Astrocyte (in vitro differentiated cells and primary cell): ENCODE measurements around the gene CSH2. TPM values are rescaled to one million over a fixed set of nuclear protein-coding genes. Genes with fewer than 3 reads are reported as not detected.
A peak's percentile ranks its signal among the peaks of the same experiment; 100 is the strongest.

Source experiments
- DNase-seq: peaks from one replicate; pipeline ENCODE4 v3.0.0-alpha.2; 2010; ENCODE audit warnings: low read depth
- FAIRE-seq: peaks from 2 replicates; lab custom pipeline; 2011; peaks lifted over from hg19 to GRCh38; lab: Jason Lieb, UNC
- H2AFZ ChIP-seq: 2 replicates; pipeline ENCODE4 v1.6.0; 2012; ENCODE audit warnings: low read depth, low read length, inconsistent platforms
- H3K27ac ChIP-seq: 2 replicates; pipeline ENCODE4 v1.5.1; 2011; ENCODE audit warnings: low read depth, low read length, inconsistent platforms
- H3K27me3 ChIP-seq: 2 replicates; pipeline ENCODE4 v1.6.0; 2011; ENCODE audit warnings: low read length, inconsistent platforms; ENCODE audit not compliant: insufficient read depth
- H3K36me3 ChIP-seq: 2 replicates; pipeline ENCODE4 v1.5.1; 2011; ENCODE audit warnings: low read length, inconsistent platforms; ENCODE audit not compliant: insufficient read depth
- H3K4me1 ChIP-seq: 2 replicates; pipeline ENCODE4 v1.5.1; 2011; ENCODE audit warnings: low read length, inconsistent platforms; ENCODE audit not compliant: insufficient read depth
- H3K4me2 ChIP-seq: 2 replicates; pipeline ENCODE4 v1.6.0; 2012; ENCODE audit warnings: low read length, inconsistent platforms
- H3K4me3 ChIP-seq: 2 replicates; pipeline ENCODE4 v1.5.1; 2011; ENCODE audit warnings: low read depth, mild to moderate bottlenecking, low read length, inconsistent platforms; ENCODE audit not compliant: insufficient read depth
- H3K79me2 ChIP-seq: 2 replicates; pipeline ENCODE4 v1.6.0; 2012; ENCODE audit warnings: mild to moderate bottlenecking, low read length, inconsistent platforms; ENCODE audit not compliant: insufficient read depth
- H3K9ac ChIP-seq: 2 replicates; pipeline ENCODE4 v1.6.0; 2012; ENCODE audit warnings: mild to moderate bottlenecking, low read length, inconsistent platforms
- H3K9me3 ChIP-seq: 2 replicates; pipeline ENCODE4 v1.5.1; 2012; ENCODE audit warnings: low read depth, mild to moderate bottlenecking, low read length, inconsistent platforms; ENCODE audit not compliant: insufficient read depth
- H4K20me1 ChIP-seq: 2 replicates; pipeline ENCODE4 v1.6.0; 2012; ENCODE audit warnings: low read length, inconsistent platforms; ENCODE audit not compliant: insufficient read depth
- H3K27ac Mint-ChIP-seq: one replicate; pipeline ENCODE4 v1.8.0; 2021; ENCODE audit warnings: mild to moderate bottlenecking, mixed read lengths; ENCODE audit not compliant: unreplicated experiment
- H3K27me3 Mint-ChIP-seq: one replicate; pipeline ENCODE4 v1.8.0; 2021; ENCODE audit warnings: low read depth, mixed read lengths; ENCODE audit not compliant: unreplicated experiment
- H3K36me3 Mint-ChIP-seq: one replicate; pipeline ENCODE4 v1.8.0; 2021; ENCODE audit warnings: low read depth, mixed read lengths; ENCODE audit not compliant: unreplicated experiment
- H3K4me1 Mint-ChIP-seq: one replicate; pipeline ENCODE4 v1.8.0; 2021; ENCODE audit warnings: low read depth, mixed read lengths; ENCODE audit not compliant: unreplicated experiment
- H3K4me3 Mint-ChIP-seq: one replicate; pipeline ENCODE4 v1.8.0; 2021; ENCODE audit warnings: mild to moderate bottlenecking, moderate library complexity, mixed read lengths; ENCODE audit not compliant: unreplicated experiment
- H3K9me3 Mint-ChIP-seq: one replicate; pipeline ENCODE4 v1.8.0; 2021; ENCODE audit warnings: mild to moderate bottlenecking, mixed read lengths; ENCODE audit not compliant: unreplicated experiment
- EZH2 ChIP-seq: IDR thresholded peaks from 2 replicates; pipeline ENCODE4 v1.6.1; 2012; ENCODE audit warnings: mild to moderate bottlenecking, low read length, inconsistent platforms; ENCODE audit not compliant: insufficient read depth
- total RNA-seq: library from RNA; stranded (reverse); gene quantifications from 2 replicates; pipeline ENCODE4 v1.2.1, GENCODE V29; 2021
- TF ChIP-seq, protein P1 (sequence below): IDR thresholded peaks from 2 replicates; pipeline ENCODE4 v1.5.1; 2011; ENCODE audit warnings: low read depth, mild to moderate bottlenecking, inconsistent platforms, low read length, moderate library complexity; ENCODE audit not compliant: insufficient read depth

The CSH2 gene
- total RNA-seq, 1 donor from 2014 or later = 4.3 TPM

- Mint-ChIP-seq H3K4me1 (peaks cover 9% of the 10 kb centered on the region), H3K36me3 (peaks cover 12% of the 10 kb centered on the region), H3K9me3 (no peaks in the 10 kb centered on the region), H3K27ac (no peak overlapping the region), H3K4me3 (no peak overlapping the region), H3K27me3 (no peaks in the 10 kb centered on the region)
- H3K27ac ChIP-seq = no peak overlapping the region
- H3K4me1 ChIP-seq = peaks cover 14% of the 10 kb centered on the region
- no peak overlapping the region for H3K4me2 ChIP-seq
- DNase-seq = no peak
- no peaks in the 10 kb centered on the region for H3K9me3 ChIP-seq
- H3K79me2 ChIP-seq = peaks cover 52% of the 10 kb centered on the region
- H3K9ac ChIP-seq = no peak overlapping the region
- no peak for FAIRE-seq
- H3K27me3 ChIP-seq = no peaks in the 10 kb centered on the region
- H4K20me1 ChIP-seq = peaks cover 85% of the 10 kb centered on the region
- H3K36me3 ChIP-seq = peaks cover 27% of the 10 kb centered on the region
- H3K4me3 ChIP-seq = no peak overlapping the region
- no peak overlapping the region for H2AFZ ChIP-seq
- TF ChIP-seq EZH2 = no peak
- TF ChIP-seq, protein P1, sequence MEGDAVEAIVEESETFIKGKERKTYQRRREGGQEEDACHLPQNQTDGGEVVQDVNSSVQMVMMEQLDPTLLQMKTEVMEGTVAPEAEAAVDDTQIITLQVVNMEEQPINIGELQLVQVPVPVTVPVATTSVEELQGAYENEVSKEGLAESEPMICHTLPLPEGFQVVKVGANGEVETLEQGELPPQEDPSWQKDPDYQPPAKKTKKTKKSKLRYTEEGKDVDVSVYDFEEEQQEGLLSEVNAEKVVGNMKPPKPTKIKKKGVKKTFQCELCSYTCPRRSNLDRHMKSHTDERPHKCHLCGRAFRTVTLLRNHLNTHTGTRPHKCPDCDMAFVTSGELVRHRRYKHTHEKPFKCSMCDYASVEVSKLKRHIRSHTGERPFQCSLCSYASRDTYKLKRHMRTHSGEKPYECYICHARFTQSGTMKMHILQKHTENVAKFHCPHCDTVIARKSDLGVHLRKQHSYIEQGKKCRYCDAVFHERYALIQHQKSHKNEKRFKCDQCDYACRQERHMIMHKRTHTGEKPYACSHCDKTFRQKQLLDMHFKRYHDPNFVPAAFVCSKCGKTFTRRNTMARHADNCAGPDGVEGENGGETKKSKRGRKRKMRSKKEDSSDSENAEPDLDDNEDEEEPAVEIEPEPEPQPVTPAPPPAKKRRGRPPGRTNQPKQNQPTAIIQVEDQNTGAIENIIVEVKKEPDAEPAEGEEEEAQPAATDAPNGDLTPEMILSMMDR = no peak
Observed at GRCh38 chr17:63836811-63837210, 36.7 kb downstream of the CSH2 start.

GRCh38 chr17:63835167-63835720, 38.2 kb downstream of the CSH2 start:
- Histone ChIP-seq H3K9ac (no peak overlapping the region), H3K4me2 (no peak overlapping the region), H3K27me3 (no peaks in the 10 kb centered on the region), H2AFZ (no peak overlapping the region), H3K27ac (no peak overlapping the region), H3K79me2 (peaks cover 46% of the 10 kb centered on the region), H3K4me3 (no peak overlapping the region), H3K36me3 (peaks cover 42% of the 10 kb centered on the region), H3K9me3 (no peaks in the 10 kb centered on the region), H4K20me1 (peaks cover 85% of the 10 kb centered on the region), H3K4me1 (no peaks in the 10 kb centered on the region)
- no peak for TF ChIP-seq EZH2
- TF ChIP-seq, protein P1 = no peak
- peaks cover 21% of the 10 kb centered on the region for H3K36me3 Mint-ChIP-seq
- FAIRE-seq (no peak), DNase-seq (no peak)
- H3K4me1 Mint-ChIP-seq = peaks cover 2% of the 10 kb centered on the region
- H3K27ac Mint-ChIP-seq = no peak overlapping the region
- H3K4me3 Mint-ChIP-seq = no peak overlapping the region
- H3K27me3 Mint-ChIP-seq = no peaks in the 10 kb centered on the region
- no peaks in the 10 kb centered on the region for H3K9me3 Mint-ChIP-seq

DNA sequence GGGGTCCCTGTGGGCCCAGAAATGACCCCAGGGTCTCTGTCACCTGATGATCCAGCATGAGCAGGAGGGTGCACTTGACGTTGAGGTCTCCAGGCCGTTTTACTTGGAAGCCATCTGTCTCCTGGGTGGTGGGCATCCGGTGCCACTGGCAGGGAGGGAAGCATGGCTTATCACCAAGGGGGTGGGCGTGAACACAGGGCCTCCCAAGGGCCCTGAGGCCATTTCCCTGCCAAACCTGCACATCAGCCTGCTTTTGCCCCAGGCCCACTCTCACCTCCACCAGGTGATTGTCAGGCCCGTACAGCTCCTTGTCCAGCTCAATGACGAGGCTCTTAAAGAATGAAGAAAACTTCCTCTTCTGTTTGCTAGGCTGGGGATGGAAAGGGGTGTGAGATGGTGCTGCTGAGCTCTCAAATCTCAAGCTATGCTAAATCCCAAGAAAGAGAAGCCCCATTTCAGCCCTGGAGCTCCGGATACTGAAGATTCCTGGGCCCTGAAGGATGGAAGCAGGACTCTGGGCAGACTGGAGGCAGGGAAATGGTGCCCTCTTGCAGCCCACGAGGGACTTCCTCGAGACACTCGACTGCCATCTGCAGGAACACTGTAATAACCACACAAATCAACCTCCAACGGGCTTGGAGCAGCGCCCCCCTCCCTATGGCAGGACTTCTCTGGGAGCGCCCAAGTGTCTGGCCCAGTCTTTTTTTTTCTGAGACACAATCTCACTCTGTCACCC, 38.9 kb downstream of the CSH2 start:
- H3K27me3 ChIP-seq = no peaks in the 10 kb centered on the region
- H3K9me3 Mint-ChIP-seq = no peaks in the 10 kb centered on the region
- TF ChIP-seq, protein P1 = peak; percentile 66
- no peak for TF ChIP-seq EZH2
- no peak overlapping the region for H3K4me3 Mint-ChIP-seq
- peaks cover 47% of the 10 kb centered on the region for H3K79me2 ChIP-seq
- peaks cover 48% of the 10 kb centered on the region for H3K36me3 ChIP-seq
- H3K9ac ChIP-seq = no peak overlapping the region
- no peaks in the 10 kb centered on the region for H3K27me3 Mint-ChIP-seq
- no peak overlapping the region for H3K4me3 ChIP-seq
- no peak overlapping the region for H2AFZ ChIP-seq
- no peak for FAIRE-seq
- H3K4me1 Mint-ChIP-seq = peaks cover 2% of the 10 kb centered on the region
- no peaks in the 10 kb centered on the region for H3K9me3 ChIP-seq
- H3K27ac Mint-ChIP-seq = no peak overlapping the region
- peaks cover 89% of the 10 kb centered on the region for H4K20me1 ChIP-seq
- no peak overlapping the region for H3K27ac ChIP-seq
- H3K36me3 Mint-ChIP-seq = peaks cover 25% of the 10 kb centered on the region
- peak; percentile 62 for DNase-seq
- H3K4me1 ChIP-seq = no peaks in the 10 kb centered on the region
- no peak overlapping the region for H3K4me2 ChIP-seq
